Superior temporal gyrus (tissue), 1 donor: ENCODE data around the gene RAB11FIP4.

Source experiments
- DNase-seq: peaks from one replicate; pipeline ENCODE4 v3.0.0-alpha.2; 2016; ENCODE audit errors: extremely low spot score

Gene RAB11FIP4

DNA sequence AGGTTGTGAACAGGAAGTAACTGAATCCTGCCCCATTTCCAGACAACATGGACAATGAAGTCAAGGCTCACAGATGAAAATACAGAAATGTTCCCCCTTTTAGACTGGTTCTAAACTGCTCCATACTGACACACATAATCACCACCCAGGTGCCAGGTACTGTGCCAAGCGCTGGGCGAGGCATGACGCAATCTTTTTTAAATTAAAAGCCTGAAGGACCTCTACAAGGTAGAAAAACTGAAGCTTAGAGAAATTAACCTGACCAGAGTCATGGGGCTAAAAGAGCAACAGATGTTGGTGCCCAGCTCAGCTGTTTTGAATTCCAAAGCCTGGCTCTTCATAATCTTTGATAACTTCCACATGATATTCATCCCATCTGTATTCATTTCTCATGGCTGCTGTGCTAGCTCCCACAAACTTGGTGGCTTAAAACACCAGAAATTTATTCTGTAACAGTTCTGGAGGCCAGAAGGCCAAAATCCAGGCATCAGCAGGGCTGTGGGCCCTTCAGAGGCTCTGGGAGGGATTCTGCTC, 4.9 kb upstream of the RAB11FIP4 start:
- no peak for DNase-seq

DNA sequence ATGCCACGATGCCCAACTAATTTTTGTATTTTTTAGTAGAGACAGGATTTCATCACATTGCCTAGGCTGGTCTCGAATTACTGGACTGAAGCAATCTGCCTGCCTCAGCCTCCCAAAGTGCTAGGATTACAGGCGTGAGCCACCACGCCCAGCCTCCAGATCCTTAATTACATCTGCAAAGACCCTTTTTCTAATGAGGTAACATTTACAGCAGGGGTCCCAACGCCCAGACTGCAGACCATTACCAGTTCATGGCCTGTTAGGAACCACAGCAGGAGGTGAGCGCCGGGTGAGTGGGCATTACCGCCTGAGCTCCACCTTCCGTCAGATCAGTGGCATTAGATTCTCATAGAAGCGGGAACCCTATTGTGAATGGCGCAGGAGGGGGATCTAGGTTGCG, 4.0 kb upstream of the RAB11FIP4 start:
- DNase-seq, result no peak

DNA sequence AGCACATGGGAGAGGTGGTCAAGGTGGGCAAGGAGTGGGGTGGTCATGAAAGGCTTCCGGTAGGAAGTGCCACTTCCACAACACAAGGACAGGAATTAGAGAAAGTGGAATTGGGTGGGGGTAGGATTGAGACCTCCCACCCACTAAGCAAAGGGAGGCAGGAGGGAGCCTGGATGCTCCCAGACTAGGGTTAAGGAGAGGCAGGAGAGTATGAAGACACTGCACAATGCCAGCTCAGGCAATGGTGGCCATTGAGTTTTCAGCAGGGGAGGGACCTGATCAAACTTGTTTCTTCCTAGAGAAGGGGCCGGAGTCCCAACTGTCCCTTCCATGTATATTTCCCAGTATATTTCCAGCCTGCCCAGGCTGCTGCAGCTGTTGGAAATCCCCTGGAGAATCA, 3.1 kb upstream of the RAB11FIP4 start:
- DNase-seq, result no peak

DNA sequence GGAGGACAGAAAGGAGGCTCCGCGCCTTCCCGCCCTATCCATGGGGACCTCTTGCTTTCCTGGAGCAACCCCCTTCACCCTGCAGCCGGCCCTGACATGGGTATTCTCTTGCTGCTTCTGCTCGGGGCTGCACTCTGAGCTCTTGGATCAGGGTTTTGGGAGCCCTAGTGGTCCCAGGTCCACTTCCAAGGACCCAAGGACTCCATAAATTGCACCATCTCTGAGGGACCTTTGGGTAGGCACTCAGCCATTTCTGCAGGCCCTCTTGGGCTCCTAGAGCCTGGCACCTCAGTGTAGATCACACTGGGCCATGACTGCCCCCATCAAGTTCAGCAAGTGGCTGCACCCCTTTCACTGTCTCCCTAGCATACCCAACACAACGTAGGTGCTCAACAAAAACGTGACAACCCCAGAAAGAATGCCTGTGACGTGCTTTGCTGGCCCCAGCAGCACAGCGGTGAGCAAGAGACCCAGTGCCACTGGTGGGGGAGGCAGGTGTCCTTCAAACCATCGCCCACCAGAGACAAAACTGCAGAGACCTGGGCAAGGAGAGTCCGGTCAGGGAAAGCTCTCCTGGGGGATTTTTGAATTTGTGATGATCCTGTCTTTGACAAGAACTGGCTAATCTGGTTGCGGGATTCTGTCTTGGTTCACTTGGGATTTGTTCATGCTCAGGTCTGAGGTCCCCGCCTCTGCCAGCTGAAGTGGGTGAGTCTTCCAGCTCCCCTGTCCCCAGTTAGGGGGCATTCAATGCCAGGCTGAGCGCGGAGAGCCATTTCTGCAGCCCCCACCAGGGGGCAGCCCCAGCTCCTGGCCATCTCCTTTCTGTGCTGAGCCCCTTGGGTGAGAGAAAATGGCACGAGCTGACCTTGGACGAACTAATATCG, 2.5 kb upstream of the RAB11FIP4 start:
- DNase-seq, result peak; percentile 76

DNA sequence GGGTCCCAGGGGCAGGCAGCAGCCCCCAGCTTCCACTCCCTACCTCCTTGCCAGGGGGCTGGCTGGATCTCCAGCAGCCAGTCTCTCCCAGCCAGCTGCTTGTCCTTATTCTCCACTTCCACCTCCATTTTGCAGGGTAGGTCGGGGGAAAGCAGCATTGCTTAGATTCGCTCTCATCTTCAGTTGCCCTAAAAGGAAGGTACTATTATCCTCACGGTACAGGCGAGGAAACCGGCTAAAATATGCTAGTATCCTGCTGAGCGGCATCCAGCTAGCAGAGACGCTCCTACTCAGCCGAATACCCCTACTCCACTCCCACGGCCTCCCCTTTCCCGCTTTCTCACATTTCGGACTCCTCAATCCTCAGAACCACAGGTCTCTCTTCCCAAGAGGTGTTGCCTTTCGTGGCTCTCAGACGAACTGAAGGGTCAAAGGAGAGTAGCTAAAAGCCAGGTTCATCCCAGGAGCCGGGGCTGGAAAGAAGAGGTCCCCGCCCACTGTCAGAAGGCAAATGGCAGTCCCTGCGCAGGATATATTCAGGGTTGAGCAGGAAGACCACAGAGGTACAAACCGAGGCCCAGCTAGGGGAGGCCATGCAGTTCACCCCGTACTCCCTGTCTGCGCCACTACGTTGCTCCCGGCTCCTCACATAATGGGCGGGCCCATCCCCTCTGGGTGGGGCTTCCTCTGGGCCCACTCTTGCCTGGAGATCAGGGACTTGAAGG, 1.7 kb upstream of the RAB11FIP4 start:
- DNase-seq, result no peak

DNA sequence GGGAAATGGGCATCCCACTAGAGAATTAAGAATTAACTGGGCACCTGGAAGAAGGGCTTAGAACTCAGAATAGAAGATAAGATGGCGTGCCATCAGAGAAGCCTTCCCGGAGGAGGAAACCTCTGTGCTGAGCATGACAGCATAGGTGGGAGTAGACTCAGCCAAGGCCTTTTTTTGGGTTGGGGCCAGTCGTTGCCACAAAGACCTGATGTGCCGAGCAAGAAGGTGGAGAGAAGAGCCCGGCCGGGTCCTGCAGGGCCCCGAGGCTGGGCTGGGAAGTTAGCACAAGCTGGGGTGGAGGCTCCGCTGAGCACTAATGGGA, 1.1 kb upstream of the RAB11FIP4 start:
- peak; percentile 13 for DNase-seq

DNA sequence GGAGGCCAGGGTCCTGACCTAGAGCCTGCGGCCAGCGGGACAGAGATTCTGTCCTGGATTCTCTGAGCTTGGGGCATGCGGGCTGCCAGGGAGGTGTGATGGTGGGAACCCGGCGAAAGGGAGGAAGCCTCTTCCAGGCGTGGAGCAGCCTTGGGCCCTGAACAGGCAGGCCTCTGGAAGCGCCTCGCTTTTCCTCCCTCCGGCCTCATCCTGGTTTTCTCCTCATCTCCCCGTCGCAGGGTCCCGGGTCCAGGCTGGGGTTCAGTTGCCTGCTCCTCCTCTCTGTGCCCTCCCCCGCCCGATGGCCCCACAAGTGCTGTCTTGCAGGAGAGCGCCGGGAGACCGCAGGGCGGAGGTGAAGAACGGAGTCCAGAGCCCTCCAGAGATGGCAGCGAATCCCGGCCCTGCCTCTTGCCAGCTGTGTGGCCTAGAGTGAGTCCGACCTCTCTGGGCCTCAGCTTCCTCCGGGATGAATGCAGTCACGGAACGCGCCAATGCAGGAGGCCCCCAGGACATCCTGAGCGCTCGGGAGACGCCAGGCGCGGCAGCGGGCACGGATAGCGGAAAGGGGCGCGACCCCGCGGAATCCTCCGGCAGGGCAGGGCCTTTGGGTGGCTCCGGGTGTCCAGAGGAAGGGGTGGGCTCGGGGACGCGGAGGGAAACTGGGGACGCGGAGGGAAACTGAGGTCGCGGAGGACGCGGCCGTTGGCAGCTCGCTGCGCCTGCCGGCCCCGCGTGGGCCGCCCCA, 553 bp upstream of the RAB11FIP4 start:
- DNase-seq, result peak; percentile 20

DNA sequence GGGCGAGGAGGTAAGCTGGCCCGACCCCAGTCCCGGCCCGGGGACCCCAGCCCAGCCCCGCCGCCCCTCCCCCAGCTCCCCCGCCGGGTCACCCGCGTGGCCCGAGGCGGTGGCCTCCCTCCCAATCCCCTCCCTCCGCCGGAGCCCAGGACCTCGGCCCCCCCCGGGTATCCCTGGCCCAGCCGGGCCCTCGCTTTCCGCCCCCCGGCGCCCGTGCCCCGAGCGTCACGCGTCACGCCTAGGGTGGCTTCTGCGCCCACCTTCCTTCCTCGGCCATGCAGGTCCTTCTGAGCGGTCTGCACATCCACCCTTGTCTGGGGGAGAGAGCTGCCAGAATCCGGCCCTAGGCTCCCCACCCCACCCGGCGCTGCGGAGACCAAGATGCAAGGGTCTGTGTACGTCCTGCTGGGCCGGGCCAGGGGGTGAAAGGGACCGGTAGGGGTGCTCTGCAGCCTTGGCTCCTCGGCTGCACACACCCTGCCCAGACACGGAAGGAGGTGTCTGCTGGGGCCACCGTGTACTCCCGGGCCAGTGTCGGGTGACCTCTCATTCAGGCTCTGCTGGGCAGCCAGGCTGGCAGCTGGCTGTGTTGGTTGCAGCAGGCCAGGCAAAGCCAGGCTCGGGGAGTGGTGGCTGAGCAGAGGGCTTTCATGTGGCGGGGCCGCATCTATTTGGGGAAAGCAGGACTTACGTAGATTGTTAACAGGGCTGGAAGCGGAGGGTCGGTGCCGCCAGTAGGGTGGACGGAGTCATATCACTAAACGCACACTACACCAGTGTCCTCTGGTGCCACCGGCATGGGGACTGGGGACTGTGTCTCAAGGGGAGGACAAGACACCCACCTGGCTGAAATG, 754 bp downstream of the RAB11FIP4 start:
- peak; percentile 60 for DNase-seq

DNA sequence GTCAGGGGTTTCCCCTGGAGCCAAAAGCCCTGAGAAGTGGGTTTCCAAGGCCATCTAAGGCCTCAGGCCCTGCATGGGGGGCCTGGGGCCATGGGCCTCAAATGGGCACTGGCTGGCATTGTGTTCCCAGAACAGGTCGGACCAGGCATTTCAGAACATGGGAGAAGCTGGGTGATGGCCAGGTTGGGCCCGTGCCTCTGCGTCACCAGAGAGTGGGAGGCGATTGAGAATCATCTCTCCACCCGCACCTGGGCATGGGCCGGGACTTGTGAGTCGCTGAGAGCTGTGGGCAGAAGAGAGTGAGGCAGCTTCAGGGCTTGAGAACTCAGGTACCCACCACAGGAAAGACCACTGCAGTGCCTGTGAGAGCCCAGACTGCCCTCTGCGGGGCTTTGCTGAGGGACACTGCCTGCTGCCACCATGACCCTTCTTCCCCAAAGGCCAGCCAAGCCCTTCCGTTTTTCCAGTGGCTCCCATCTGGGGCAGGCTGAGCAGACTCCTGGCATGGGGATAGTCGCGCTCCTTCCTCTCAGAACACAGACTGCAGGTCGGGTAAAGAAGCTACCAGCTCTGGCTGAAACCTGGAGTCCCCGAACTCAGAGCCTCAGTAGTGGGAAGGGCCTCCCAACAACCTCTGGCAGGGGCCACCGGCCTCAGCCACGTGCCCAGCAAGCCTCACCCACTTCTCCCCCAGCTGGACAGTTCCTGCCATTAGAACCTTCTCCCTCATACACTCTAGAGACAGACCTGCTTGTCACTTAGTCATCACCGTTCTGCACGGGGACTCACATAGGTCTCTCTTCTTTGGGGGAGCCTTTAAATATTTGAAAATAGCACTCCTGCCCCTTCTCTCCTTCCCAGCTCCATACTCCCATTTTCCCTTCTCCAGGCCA, 1.6 kb downstream of the RAB11FIP4 start:
- DNase-seq, result peak; percentile 39

DNA sequence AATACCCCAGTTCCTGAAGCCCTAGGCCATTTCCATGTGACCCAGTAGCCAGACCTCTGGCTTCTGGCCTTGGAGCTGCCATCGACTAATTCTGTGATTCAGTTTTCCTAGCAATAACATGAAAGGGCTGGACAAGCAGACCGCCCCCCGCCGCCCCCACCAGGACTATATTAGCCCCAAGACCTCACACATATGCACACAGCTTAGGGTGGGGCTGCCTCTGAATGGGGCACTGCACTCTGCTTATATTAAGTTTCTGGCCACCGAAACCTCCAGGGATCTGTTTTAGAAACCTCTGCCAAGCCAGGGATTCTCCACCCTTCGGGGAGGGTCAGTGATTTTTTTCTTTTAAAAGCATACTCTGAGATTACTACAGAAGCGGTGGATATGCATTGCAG, 2.3 kb downstream of the RAB11FIP4 start:
- DNase-seq, result no peak

DNA sequence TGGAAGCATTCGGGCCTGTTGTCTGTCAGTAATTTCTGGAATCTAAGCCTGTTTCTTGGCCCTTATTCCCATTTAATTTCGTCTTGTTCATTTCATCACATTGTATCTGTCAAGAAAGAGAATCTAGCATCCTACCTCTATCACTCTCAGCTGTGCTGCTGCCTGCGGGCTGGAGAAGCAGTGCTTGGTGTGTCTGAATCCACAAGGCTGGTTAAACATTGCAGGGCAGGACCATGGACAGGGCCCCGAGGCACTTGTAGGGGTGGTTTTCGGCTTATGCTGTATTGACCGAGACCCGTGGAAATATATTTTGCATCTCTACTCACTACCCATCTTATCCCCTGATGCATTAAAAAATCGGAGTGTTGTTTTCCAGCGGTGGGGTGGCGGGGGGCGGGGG, 3.1 kb downstream of the RAB11FIP4 start:
- DNase-seq, result peak; percentile 72

DNA sequence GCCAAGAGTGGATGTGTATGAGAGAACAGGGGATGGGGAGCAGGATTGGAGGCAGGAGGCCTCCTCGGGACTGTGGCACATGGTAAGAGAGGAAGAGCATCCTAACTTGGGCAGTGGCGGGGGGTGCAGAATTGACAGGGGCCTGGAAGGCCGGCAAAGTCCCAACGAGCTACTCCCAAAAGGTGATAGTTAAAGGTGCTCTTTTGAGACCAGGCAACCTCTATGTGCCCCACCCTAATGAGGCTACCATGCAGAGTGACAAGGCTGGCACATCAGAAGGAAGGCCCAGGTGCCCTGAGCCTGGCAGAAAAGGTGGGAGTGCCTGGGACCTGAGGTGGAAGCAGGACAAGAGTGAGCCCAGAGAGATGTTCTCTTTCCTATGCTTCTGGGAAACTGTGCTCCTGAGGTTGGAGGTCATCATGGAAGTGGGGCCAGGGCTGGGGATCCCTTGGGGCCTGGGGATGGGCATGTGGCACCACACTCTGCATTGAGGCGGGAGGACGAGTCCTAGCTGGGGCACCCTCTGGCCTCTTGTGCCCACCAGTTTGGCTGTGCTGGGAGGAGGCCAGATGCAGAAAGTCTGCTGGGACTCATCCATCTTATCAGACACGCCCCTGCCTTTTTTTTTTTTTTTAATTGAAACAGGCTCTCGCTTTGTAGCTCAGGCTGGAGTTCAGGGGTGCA, 5.9 kb downstream of the RAB11FIP4 start:
- DNase-seq, result no peak

DNA sequence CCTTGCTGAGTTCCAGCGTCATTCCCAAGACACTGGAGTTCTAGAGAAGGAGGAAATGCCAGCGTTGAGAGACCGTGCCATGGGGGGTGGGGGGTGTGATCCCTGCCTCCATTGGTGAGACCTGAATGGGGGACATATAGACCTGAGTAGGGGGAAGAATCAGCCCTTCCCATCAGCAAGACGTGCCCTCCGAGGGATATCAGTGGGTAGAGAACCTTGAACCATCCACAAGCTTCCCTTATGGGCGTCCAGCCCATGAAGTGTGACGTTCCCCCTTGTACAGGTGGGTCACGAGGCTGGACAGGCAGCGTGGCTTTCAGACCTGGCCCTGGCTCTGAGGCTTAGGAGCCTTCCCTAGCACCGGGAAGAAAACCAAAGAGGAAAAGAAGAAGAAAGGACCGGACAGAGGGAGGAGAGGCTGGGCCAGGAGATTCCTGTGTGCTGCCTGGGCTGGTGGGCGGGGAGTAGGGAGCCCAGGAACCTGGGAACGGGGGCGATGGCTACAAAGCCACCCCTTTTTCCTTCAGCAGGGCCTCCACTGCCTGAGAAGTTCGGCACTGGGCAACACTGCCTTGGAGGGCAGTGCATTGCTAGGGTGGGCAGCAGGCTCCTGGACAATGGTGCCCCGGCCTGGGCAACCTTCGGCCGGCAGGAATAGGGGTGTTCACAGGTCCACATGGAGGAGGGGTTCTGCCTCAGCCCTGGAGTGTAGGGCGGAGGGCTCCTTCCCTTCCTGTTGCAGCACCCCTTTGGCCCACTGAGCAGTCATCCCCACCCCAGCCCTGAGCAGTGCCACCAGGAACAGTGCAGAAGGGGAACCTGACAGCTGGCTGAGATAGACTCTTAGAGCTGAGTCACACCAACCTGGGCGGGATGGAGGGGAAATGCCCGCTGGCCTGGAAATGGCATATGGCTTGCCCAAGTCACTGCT, 7.2 kb downstream of the RAB11FIP4 start:
- no peak for DNase-seq

DNA sequence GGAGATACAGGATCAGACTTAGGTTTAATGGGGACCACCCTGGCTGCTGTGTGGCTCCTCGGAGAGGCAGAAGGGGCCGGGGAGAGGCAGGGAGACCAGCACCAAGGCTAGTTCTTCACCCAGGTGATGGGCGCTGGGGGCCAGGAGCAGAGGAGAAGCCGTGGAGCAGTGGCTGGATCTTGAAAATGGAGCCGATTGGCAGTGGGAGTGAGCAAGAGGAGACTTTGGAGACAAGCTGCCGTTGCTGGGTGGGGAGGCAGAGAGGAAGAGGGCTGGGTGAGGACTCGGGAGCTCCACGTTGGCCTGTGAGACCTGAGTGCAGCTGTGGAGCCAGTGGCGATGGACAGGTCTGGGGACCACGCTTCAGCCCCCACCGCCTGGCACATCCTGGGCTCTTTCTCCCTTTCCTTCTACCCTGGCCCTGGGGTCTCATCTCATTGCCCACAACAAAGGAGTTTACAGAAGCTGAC, 9.0 kb downstream of the RAB11FIP4 start:
- DNase-seq, result no peak

DNA sequence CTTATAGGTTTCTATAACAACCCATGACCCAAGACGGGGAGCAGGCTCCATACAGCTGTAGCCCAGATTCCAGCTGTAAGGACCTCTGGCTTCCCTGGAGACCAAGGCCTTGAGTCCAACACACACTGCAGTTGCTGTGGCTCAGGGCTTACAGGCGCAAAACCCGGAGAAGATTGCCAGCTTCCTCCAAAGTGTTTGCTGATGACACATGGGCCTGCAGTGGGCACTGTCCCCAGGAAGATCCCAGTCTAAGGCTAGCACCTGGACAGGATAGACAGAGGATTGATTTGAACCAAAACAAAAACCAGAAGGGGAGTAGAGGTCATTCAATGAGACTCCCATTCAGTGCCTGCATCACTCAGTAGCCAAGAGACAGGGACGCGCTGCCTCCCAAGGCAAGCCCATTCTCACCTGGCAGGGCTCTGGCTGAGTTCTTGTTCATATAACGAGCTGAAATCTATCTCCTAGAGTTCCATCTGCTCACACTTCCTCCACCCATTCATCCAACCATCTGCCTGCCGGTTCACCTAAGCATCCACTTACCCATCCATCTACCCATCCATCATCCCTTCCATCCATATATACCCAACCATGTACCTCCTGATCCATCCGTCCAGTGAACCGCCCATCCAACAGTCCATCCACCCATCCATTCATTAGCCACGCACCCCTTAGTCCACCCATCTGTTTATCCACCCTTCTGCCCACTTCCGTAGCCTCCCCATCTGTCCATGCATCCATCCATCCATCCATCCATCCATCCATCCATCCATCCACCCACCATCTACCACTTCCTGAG, 10.2 kb downstream of the RAB11FIP4 start:
- peak; percentile 8 for DNase-seq

DNA sequence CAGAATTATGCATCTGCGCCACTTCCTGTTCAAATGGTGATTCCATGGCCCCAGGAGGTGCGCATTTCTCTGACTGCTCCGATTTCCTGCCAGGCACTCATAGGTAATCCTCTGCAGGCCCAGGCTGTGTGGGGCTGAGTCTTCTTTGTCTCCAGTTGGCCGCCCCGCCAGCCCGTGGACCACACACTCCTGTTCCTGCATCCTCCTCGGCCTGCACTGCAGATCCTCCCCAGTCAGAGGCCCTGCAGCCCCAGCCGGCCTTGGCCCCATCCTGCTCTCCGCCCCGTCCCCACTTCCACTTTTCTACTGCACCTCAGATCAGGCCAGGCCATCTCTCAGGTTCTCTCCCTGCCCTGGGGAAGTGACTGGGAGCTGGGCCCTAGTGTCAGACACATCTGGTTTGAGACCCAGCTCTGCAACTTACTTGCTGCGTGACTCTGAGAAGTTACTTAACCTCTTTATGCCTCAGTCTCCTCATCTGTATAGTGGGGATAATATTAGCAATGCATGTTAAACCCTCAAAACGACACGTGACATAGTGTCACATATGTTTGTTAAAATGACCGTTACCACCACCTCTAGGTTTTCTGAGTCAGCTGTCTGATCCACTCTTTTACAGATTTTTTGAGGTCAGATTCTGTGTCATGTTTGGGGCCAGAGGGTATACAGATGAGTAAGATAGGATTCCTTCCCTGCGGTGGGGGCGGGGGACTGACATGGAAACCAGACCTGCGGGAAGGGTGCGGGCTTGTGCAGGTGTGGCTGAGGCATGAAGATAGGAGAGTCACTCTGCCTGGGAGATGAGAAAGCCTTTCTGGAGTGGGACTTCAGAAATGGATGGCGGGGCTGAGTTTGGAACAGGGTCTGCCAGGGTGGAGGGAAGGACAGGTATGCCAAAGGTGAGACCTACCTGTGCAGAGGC, 12.8 kb downstream of the RAB11FIP4 start:
- DNase-seq, result no peak
